ENCODE results near the gene RFLNA. TPM values are rescaled to one million over a fixed set of nuclear protein-coding genes. Genes with fewer than 3 reads are reported as not detected.

RFLNA gene
- total and polyA plus RNA-seq, 2 donors (not counting 1 experiment from before 2014, with no cell fraction given) = 0.03 TPM; not detected in 1

GRCh38 chr12:124304314-124304790 lies 9.5 kb downstream of the RFLNA start:
- Histone ChIP-seq H3K27me3 (ENCODE audit: control insufficient read depth, insufficient read depth, low read length) (no peaks in the 10 kb centered on the region), H2AFZ (ENCODE audit: low read length) (no peak overlapping the region), H4K20me1 (ENCODE audit: control insufficient read depth, extremely low read depth, insufficient read depth, low read length) (no peaks in the 10 kb centered on the region), H3K4me1 (ENCODE audit: control insufficient read depth, extremely low read depth, insufficient read depth, low read length) (no peaks in the 10 kb centered on the region), H3K9ac (ENCODE audit: insufficient read depth, low read length) (no peak overlapping the region), H3K4me3 (replicated peaks in 1 of 4; ENCODE audit: control extremely low read depth in 1 of 4, insufficient read depth in 1 of 4, low read depth in 3 of 4, low read length in 4 of 4) (no peak overlapping the region), H3K4me2 (ENCODE audit: extremely low read depth, insufficient read depth, low read length) (no peak overlapping the region), H3K27ac (ENCODE audit: insufficient read depth, low read length) (no peak overlapping the region), H3K9me3 (ENCODE audit: control insufficient read depth, insufficient read depth, low read depth, low read length) (no peaks in the 10 kb centered on the region), H3K79me2 (ENCODE audit: control insufficient read depth, insufficient read depth, low read length) (no peaks in the 10 kb centered on the region), H3K36me3 (ENCODE audit: control insufficient read depth, insufficient read depth, low read length) (no peaks in the 10 kb centered on the region)
- TF ChIP-seq CTCF (conservative IDR thresholded peaks at IDR 0.05 in 1 of 2, IDR thresholded peaks at IDR 0.05 in 1 of 2; ENCODE audit: low read depth in 1 of 2, low read length in 2 of 2) = no peak
- no peak for TF ChIP-seq EZH2 (IDR thresholded peaks at IDR 0.05; ENCODE audit: low read length, missing control alignments)
- no peak for DNase-seq (ENCODE audit: low read depth in 2 of 2)

GRCh38 chr12:124305136-124305535 lies 10.2 kb downstream of the RFLNA start:
- H3K4me3 ChIP-seq (replicated peaks in 1 of 4; ENCODE audit: control extremely low read depth in 1 of 4, insufficient read depth in 1 of 4, low read depth in 3 of 4, low read length in 4 of 4) = no peak overlapping the region
- H2AFZ ChIP-seq (ENCODE audit: low read length) = no peak overlapping the region
- no peak for DNase-seq (ENCODE audit: low read depth in 2 of 2)
- TF ChIP-seq EZH2 (IDR thresholded peaks at IDR 0.05; ENCODE audit: low read length, missing control alignments) (no peak), CTCF (conservative IDR thresholded peaks at IDR 0.05 in 1 of 2, IDR thresholded peaks at IDR 0.05 in 1 of 2; ENCODE audit: low read depth in 1 of 2, low read length in 2 of 2) (no peak)
- no peaks in the 10 kb centered on the region for H3K27me3 ChIP-seq (ENCODE audit: control insufficient read depth, insufficient read depth, low read length)
- no peak overlapping the region for H3K27ac ChIP-seq (ENCODE audit: insufficient read depth, low read length)
- H3K4me1 ChIP-seq (ENCODE audit: control insufficient read depth, extremely low read depth, insufficient read depth, low read length) = no peaks in the 10 kb centered on the region
- no peaks in the 10 kb centered on the region for H3K9me3 ChIP-seq (ENCODE audit: control insufficient read depth, insufficient read depth, low read depth, low read length)
- no peak overlapping the region for H3K4me2 ChIP-seq (ENCODE audit: extremely low read depth, insufficient read depth, low read length)
- no peaks in the 10 kb centered on the region for H4K20me1 ChIP-seq (ENCODE audit: control insufficient read depth, extremely low read depth, insufficient read depth, low read length)
- H3K79me2 ChIP-seq (ENCODE audit: control insufficient read depth, insufficient read depth, low read length) = no peaks in the 10 kb centered on the region
- no peak overlapping the region for H3K9ac ChIP-seq (ENCODE audit: insufficient read depth, low read length)
- H3K36me3 ChIP-seq (ENCODE audit: control insufficient read depth, insufficient read depth, low read length) = no peaks in the 10 kb centered on the region

- Histone ChIP-seq H3K4me1 (ENCODE audit: control insufficient read depth, extremely low read depth, insufficient read depth, low read length) (no peaks in the 10 kb centered on the region), H4K20me1 (ENCODE audit: control insufficient read depth, extremely low read depth, insufficient read depth, low read length) (no peaks in the 10 kb centered on the region), H3K9me3 (ENCODE audit: control insufficient read depth, insufficient read depth, low read depth, low read length) (no peaks in the 10 kb centered on the region), H3K9ac (ENCODE audit: insufficient read depth, low read length) (no peak overlapping the region), H3K4me3 (replicated peaks in 1 of 4; ENCODE audit: control extremely low read depth in 1 of 4, insufficient read depth in 1 of 4, low read depth in 3 of 4, low read length in 4 of 4) (no peak overlapping the region), H3K36me3 (ENCODE audit: control insufficient read depth, insufficient read depth, low read length) (no peaks in the 10 kb centered on the region), H3K27ac (ENCODE audit: insufficient read depth, low read length) (no peak overlapping the region), H3K27me3 (ENCODE audit: control insufficient read depth, insufficient read depth, low read length) (no peaks in the 10 kb centered on the region), H2AFZ (ENCODE audit: low read length) (no peak overlapping the region), H3K79me2 (ENCODE audit: control insufficient read depth, insufficient read depth, low read length) (no peaks in the 10 kb centered on the region), H3K4me2 (ENCODE audit: extremely low read depth, insufficient read depth, low read length) (no peak overlapping the region)
- no peak for DNase-seq (ENCODE audit: low read depth in 2 of 2)
- TF ChIP-seq CTCF (conservative IDR thresholded peaks at IDR 0.05 in 1 of 2, IDR thresholded peaks at IDR 0.05 in 1 of 2; ENCODE audit: low read depth in 1 of 2, low read length in 2 of 2) = no peak
These were observed 11.1 kb downstream of the RFLNA start for GRCh38 chr12:124305776-124306685.
